C4-2B (cell line): ENCODE measurements around the gene DARS1.

ENCODE experiments used
- ZFX ChIP-seq: fragments of 450-650 bp; IDR thresholded peaks from 2 replicates; pipeline ENCODE4 v1.6.1; 2017
- TF ChIP-seq, protein P1 (sequence below): fragments of 450-650 bp; conservative IDR thresholded peaks from 2 replicates; pipeline ENCODE4 v1.5.1; 2017; ENCODE audit warnings: mild to moderate bottlenecking

DNA sequence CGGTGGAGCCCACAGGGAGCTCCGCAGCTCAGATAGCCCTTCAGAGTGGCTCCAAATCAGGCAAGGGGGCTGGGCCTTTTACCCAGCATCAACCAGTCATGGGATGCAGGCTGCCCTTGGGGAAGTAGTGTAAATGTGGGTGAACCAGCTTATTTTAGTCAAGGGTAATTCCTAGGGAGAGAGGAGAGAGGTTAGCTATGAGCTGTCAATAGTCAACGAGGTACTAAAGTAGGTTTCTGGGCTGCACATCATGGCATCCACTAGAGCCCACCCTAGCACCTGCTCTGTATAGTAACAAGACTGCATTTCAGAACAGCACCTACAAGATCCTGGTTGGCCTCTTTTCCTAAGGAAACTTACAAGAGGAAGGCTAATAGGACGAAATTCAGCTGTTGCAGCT, 99.7 kb downstream of the DARS1 start:
- TF ChIP-seq, protein P1, sequence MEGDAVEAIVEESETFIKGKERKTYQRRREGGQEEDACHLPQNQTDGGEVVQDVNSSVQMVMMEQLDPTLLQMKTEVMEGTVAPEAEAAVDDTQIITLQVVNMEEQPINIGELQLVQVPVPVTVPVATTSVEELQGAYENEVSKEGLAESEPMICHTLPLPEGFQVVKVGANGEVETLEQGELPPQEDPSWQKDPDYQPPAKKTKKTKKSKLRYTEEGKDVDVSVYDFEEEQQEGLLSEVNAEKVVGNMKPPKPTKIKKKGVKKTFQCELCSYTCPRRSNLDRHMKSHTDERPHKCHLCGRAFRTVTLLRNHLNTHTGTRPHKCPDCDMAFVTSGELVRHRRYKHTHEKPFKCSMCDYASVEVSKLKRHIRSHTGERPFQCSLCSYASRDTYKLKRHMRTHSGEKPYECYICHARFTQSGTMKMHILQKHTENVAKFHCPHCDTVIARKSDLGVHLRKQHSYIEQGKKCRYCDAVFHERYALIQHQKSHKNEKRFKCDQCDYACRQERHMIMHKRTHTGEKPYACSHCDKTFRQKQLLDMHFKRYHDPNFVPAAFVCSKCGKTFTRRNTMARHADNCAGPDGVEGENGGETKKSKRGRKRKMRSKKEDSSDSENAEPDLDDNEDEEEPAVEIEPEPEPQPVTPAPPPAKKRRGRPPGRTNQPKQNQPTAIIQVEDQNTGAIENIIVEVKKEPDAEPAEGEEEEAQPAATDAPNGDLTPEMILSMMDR: no peak
- TF ChIP-seq ZFX: no peak
